ENCODE data around the gene MRPL46. TPM values are rescaled to one million over a fixed set of nuclear protein-coding genes. Genes with fewer than 3 reads are reported as not detected.

The MRPL46 gene
- total and polyA plus RNA-seq, 2 of the 13 experiments (the other 11 are each of a cell fraction or from before 2014, with no cell fraction given), result 62.9 to 79.2 TPM

GRCh38 chr15:88465633-88466224 is 1.5 kb downstream of the MRPL46 start (continued):
- TF ChIP-seq ZBTB40 (IDR thresholded peaks at IDR 0.05), result no peak
- no peak; the same call in 1 of the 2 replicates for TF ChIP-seq ZBTB40 (CRISPR knock-in tag; IDR thresholded peaks at IDR 0.05)
- TF ChIP-seq, protein P1, sequence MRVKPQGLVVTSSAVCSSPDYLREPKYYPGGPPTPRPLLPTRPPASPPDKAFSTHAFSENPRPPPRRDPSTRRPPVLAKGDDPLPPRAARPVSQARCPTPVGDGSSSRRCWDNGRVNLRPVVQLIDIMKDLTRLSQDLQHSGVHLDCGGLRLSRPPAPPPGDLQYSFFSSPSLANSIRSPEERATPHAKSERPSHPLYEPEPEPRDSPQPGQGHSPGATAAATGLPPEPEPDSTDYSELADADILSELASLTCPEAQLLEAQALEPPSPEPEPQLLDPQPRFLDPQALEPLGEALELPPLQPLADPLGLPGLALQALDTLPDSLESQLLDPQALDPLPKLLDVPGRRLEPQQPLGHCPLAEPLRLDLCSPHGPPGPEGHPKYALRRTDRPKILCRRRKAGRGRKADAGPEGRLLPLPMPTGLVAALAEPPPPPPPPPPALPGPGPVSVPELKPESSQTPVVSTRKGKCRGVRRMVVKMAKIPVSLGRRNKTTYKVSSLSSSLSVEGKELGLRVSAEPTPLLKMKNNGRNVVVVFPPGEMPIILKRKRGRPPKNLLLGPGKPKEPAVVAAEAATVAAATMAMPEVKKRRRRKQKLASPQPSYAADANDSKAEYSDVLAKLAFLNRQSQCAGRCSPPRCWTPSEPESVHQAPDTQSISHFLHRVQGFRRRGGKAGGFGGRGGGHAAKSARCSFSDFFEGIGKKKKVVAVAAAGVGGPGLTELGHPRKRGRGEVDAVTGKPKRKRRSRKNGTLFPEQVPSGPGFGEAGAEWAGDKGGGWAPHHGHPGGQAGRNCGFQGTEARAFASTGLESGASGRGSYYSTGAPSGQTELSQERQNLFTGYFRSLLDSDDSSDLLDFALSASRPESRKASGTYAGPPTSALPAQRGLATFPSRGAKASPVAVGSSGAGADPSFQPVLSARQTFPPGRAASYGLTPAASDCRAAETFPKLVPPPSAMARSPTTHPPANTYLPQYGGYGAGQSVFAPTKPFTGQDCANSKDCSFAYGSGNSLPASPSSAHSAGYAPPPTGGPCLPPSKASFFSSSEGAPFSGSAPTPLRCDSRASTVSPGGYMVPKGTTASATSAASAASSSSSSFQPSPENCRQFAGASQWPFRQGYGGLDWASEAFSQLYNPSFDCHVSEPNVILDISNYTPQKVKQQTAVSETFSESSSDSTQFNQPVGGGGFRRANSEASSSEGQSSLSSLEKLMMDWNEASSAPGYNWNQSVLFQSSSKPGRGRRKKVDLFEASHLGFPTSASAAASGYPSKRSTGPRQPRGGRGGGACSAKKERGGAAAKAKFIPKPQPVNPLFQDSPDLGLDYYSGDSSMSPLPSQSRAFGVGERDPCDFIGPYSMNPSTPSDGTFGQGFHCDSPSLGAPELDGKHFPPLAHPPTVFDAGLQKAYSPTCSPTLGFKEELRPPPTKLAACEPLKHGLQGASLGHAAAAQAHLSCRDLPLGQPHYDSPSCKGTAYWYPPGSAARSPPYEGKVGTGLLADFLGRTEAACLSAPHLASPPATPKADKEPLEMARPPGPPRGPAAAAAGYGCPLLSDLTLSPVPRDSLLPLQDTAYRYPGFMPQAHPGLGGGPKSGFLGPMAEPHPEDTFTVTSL (CRISPR knock-in tag; IDR thresholded peaks at IDR 0.05; ENCODE audit: borderline replicate concordance), result peak; percentile 81; the same call in 1 of the 2 replicates
- TF ChIP-seq SALL1 (CRISPR knock-in tag; IDR thresholded peaks at IDR 0.05), result peak; percentile 81
- 0 out of 2 replicates have a peak, but pooled peaks have one; percentile 28 for TF ChIP-seq CBFB (CRISPR knock-in tag; IDR thresholded peaks at IDR 0.05)
- TF ChIP-seq ZNF556 (CRISPR knock-in tag; IDR thresholded peaks at IDR 0.05; ENCODE audit: borderline replicate concordance), result peak; percentile 33; the same call in 1 of the 2 replicates
- TF ChIP-seq TFE3 (CRISPR knock-in tag; IDR thresholded peaks at IDR 0.05), result peak; percentile 89; the same call in 1 of the 2 replicates
- peak; percentile 53; the same call in 1 of the 2 replicates for TF ChIP-seq MLX (CRISPR knock-in tag; IDR thresholded peaks at IDR 0.05)
- TF ChIP-seq ZSCAN9 (CRISPR knock-in tag; IDR thresholded peaks at IDR 0.05; ENCODE audit: borderline replicate concordance), result peak; percentile 93
- TF ChIP-seq, protein P2, sequence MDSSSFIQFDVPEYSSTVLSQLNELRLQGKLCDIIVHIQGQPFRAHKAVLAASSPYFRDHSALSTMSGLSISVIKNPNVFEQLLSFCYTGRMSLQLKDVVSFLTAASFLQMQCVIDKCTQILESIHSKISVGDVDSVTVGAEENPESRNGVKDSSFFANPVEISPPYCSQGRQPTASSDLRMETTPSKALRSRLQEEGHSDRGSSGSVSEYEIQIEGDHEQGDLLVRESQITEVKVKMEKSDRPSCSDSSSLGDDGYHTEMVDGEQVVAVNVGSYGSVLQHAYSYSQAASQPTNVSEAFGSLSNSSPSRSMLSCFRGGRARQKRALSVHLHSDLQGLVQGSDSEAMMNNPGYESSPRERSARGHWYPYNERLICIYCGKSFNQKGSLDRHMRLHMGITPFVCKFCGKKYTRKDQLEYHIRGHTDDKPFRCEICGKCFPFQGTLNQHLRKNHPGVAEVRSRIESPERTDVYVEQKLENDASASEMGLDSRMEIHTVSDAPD (CRISPR knock-in tag; IDR thresholded peaks at IDR 0.05), result peak; percentile 94
